ENCODE results near the gene MACF1.

MACF1 gene

GRCh38 chr1:39181311-39181710 lies 23.2 kb upstream of the MACF1 start:
- H3K27me3 ChIP-seq (replicated peaks in 2 of 5; ENCODE audit: control insufficient read depth in 4 of 5, insufficient read depth in 5 of 5, low read length in 4 of 5): no peaks in the 10 kb centered on the region
- H3K36me3 ChIP-seq (ENCODE audit: control insufficient read depth in 4 of 4, insufficient read depth in 4 of 4, low read length in 3 of 4): no peaks in the 10 kb centered on the region
- no peak overlapping the region for H3K27ac ChIP-seq (ENCODE audit: insufficient read depth in 1 of 2, low read depth in 1 of 2, low read length in 2 of 2, poor library complexity in 1 of 2, severe bottlenecking in 2 of 2)
- peaks cover 6 to 29% (median 22%) of the 10 kb centered on the region in 4 experiments for H3K4me1 ChIP-seq (ENCODE audit: control extremely low read depth in 1 of 4, control insufficient read depth in 4 of 4, insufficient read depth in 4 of 4, low read length in 3 of 4)
- no peak overlapping the region for H3K4me3 ChIP-seq (ENCODE audit: control insufficient read depth in 1 of 7, extremely low read depth in 1 of 7, insufficient read depth in 4 of 7, low read depth in 2 of 7, low read length in 6 of 7)
- WGBS (ENCODE audit: insufficient coverage): no CpG with 5 or more reads among the region's 3 CpGs
- ChIA-PET POLR2A (no interaction called here), CTCF (interaction anchor here (4.2 kb wide), 1 partner anchor 11 kb away, joined by 25 read pairs; no protein-coding TSS in a partner anchor)
- no peak for DNase-seq
- H3K9me3 ChIP-seq (ENCODE audit: control extremely low read depth in 1 of 5, control insufficient read depth in 4 of 5, insufficient read depth in 2 of 5, low read depth in 1 of 5, low read length in 4 of 5): no peaks in the 10 kb centered on the region

GRCh38 chr1:39182804-39183203 lies 21.7 kb upstream of the MACF1 start:
- peaks cover 6 to 29% (median 22%) of the 10 kb centered on the region in 4 experiments for H3K4me1 ChIP-seq (ENCODE audit: control extremely low read depth in 1 of 4, control insufficient read depth in 4 of 4, insufficient read depth in 4 of 4, low read length in 3 of 4)
- H3K27ac ChIP-seq (ENCODE audit: insufficient read depth in 1 of 2, low read depth in 1 of 2, low read length in 2 of 2, poor library complexity in 1 of 2, severe bottlenecking in 2 of 2): no peak overlapping the region
- no peak for DNase-seq
- no peak overlapping the region for H3K4me3 ChIP-seq (ENCODE audit: control insufficient read depth in 1 of 7, extremely low read depth in 1 of 7, insufficient read depth in 4 of 7, low read depth in 2 of 7, low read length in 6 of 7)
- H3K27me3 ChIP-seq (replicated peaks in 2 of 5; ENCODE audit: control insufficient read depth in 4 of 5, insufficient read depth in 5 of 5, low read length in 4 of 5): no peaks in the 10 kb centered on the region
- ChIA-PET POLR2A (no interaction called here), CTCF (interaction anchor here (0.5 to 4.2 kb wide), 5 partner anchors 9 to 361 kb away, joined by 3 to 25 read pairs (median 4); no protein-coding TSS in a partner anchor)
- no peaks in the 10 kb centered on the region for H3K36me3 ChIP-seq (ENCODE audit: control insufficient read depth in 4 of 4, insufficient read depth in 4 of 4, low read length in 3 of 4)
- H3K9me3 ChIP-seq (ENCODE audit: control extremely low read depth in 1 of 5, control insufficient read depth in 4 of 5, insufficient read depth in 2 of 5, low read depth in 1 of 5, low read length in 4 of 5): no peaks in the 10 kb centered on the region
- WGBS (ENCODE audit: insufficient coverage): no CpG with 5 or more reads among the region's 2 CpGs

DNA sequence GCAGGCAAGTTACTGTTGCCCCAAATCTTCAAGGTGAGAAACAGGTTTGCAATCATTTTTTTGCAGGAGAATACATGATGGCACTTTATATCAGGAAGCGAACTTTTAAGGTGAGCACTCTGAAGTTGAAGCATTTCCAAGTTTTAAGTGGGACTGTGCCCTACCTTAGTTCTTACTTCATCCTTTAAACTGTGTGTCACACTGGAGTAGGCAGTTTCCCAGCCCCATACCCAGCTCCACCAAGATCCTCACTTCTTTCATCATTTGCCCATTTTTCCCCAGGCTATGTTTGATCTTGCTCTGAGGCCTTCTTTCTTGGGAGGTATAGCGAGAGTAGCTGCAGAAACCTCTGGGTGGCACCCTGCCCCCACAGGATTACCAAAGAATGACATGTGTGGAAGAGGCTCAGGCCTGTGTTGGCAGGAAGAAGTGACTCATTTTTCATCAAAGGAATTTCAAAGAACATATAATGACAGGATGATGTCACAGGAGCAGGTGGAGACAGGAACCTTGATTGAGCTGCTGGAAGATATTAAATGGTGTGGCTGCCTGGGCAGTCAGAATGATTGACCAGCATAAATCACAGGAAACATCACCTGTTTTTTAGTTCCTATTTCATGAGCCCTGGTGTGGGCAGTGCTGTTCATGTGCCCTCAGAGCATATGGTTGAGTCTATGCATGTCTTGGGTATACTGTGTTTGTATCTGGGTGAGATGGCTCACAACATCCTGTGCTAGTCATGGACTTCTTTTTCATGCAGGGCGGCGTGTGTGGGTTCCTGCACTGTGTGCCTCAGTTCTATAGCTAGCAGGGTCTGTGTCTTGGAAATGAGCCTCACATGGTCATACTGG lies 20.8 kb upstream of the MACF1 start:
- Histone ChIP-seq H3K9me3 (ENCODE audit: control extremely low read depth in 1 of 5, control insufficient read depth in 4 of 5, insufficient read depth in 2 of 5, low read depth in 1 of 5, low read length in 4 of 5) (no peaks in the 10 kb centered on the region), H3K36me3 (ENCODE audit: control insufficient read depth in 4 of 4, insufficient read depth in 4 of 4, low read length in 3 of 4) (no peaks in the 10 kb centered on the region), H3K4me1 (ENCODE audit: control extremely low read depth in 1 of 4, control insufficient read depth in 4 of 4, insufficient read depth in 4 of 4, low read length in 3 of 4) (peaks cover 6 to 29% (median 20%) of the 10 kb centered on the region in 4 experiments), H3K4me3 (ENCODE audit: control insufficient read depth in 1 of 7, extremely low read depth in 1 of 7, insufficient read depth in 4 of 7, low read depth in 2 of 7, low read length in 6 of 7) (no peak overlapping the region), H3K27ac (ENCODE audit: insufficient read depth in 1 of 2, low read depth in 1 of 2, low read length in 2 of 2, poor library complexity in 1 of 2, severe bottlenecking in 2 of 2) (peak overlapping the region; percentile 2 to 25), H3K27me3 (replicated peaks in 2 of 5; ENCODE audit: control insufficient read depth in 4 of 5, insufficient read depth in 5 of 5, low read length in 4 of 5) (no peaks in the 10 kb centered on the region)
- ChIA-PET POLR2A (no interaction called here), CTCF (interaction anchor here (0.6 to 3.7 kb wide), 26 partner anchors 9 to 193 kb away, joined by 3 to 20 read pairs (median 4); no protein-coding TSS in a partner anchor)
- 87% methylated on average over 3 of the region's 4 CpGs for WGBS (ENCODE audit: insufficient coverage)
- peak; percentile 81 to 93 (median 91) for DNase-seq

DNA sequence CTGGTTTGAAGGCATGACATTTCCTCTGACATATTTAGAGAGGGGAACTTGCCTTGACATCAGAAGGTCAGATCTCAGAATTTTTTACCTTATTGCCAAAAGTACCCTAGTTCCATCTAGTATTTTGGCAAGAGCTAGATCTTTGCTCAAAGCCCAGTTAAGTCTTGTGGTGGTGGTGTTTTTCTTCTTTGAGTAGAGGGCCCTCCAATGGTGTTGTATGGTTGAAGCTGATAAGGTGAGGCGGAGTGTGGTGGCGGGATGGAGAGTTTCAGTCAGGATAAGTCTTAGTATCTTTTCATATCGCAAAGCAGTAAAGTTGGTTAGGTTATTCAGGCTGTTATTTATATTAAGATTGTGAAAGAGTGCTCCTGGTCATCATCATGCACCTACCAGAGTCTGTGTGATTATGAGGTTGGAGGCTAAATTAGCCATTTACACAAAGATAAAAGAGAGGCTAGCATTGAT lies 20.1 kb upstream of the MACF1 start:
- 78% methylated on average over 3 of the region's 3 CpGs for WGBS (ENCODE audit: insufficient coverage)
- peak overlapping the region; percentile 2 to 25 for H3K27ac ChIP-seq (ENCODE audit: insufficient read depth in 1 of 2, low read depth in 1 of 2, low read length in 2 of 2, poor library complexity in 1 of 2, severe bottlenecking in 2 of 2)
- no peaks in the 10 kb centered on the region for H3K36me3 ChIP-seq (ENCODE audit: control insufficient read depth in 4 of 4, insufficient read depth in 4 of 4, low read length in 3 of 4)
- ChIA-PET POLR2A (no interaction called here), CTCF (interaction anchor here (0.7 to 3.7 kb wide), 19 partner anchors 8 to 86 kb away, joined by 3 to 20 read pairs (median 4); no protein-coding TSS in a partner anchor)
- no peak overlapping the region for H3K4me3 ChIP-seq (ENCODE audit: control insufficient read depth in 1 of 7, extremely low read depth in 1 of 7, insufficient read depth in 4 of 7, low read depth in 2 of 7, low read length in 6 of 7)
- peaks cover 6 to 31% (median 23%) of the 10 kb centered on the region in 4 experiments for H3K4me1 ChIP-seq (ENCODE audit: control extremely low read depth in 1 of 4, control insufficient read depth in 4 of 4, insufficient read depth in 4 of 4, low read length in 3 of 4)
- peak in 2 of 3 donors; percentile 64 to 76 for DNase-seq
- H3K27me3 ChIP-seq (replicated peaks in 2 of 5; ENCODE audit: control insufficient read depth in 4 of 5, insufficient read depth in 5 of 5, low read length in 4 of 5): no peaks in the 10 kb centered on the region
- no peaks in the 10 kb centered on the region for H3K9me3 ChIP-seq (ENCODE audit: control extremely low read depth in 1 of 5, control insufficient read depth in 4 of 5, insufficient read depth in 2 of 5, low read depth in 1 of 5, low read length in 4 of 5)

- WGBS (ENCODE audit: insufficient coverage): 80% methylated on average over 1 of the region's 3 CpGs
- H3K27ac ChIP-seq (ENCODE audit: insufficient read depth in 1 of 2, low read depth in 1 of 2, low read length in 2 of 2, poor library complexity in 1 of 2, severe bottlenecking in 2 of 2): no peak overlapping the region
- H3K27me3 ChIP-seq (replicated peaks in 2 of 5; ENCODE audit: control insufficient read depth in 4 of 5, insufficient read depth in 5 of 5, low read length in 4 of 5): no peaks in the 10 kb centered on the region
- no peaks in the 10 kb centered on the region for H3K9me3 ChIP-seq (ENCODE audit: control extremely low read depth in 1 of 5, control insufficient read depth in 4 of 5, insufficient read depth in 2 of 5, low read depth in 1 of 5, low read length in 4 of 5)
- ChIA-PET CTCF (interaction anchor here (1.0 to 9.3 kb wide), 11 partner anchors 8 to 95 kb away, joined by 3 to 251 read pairs (median 5); partner anchors contain the start of gene MACF1), POLR2A (no interaction called here)
- H3K36me3 ChIP-seq (ENCODE audit: control insufficient read depth in 4 of 4, insufficient read depth in 4 of 4, low read length in 3 of 4): no peaks in the 10 kb centered on the region
- no peak for DNase-seq
- H3K4me1 ChIP-seq (ENCODE audit: control extremely low read depth in 1 of 4, control insufficient read depth in 4 of 4, insufficient read depth in 4 of 4, low read length in 3 of 4): peaks cover 6 to 53% (median 39%) of the 10 kb centered on the region in 4 experiments
- H3K4me3 ChIP-seq (ENCODE audit: control insufficient read depth in 1 of 7, extremely low read depth in 1 of 7, insufficient read depth in 4 of 7, low read depth in 2 of 7, low read length in 6 of 7): no peak overlapping the region
These were observed 17.0 kb upstream of the MACF1 start for GRCh38 chr1:39187275-39188046.

GRCh38 chr1:39189592-39190041 lies 14.9 kb upstream of the MACF1 start:
- Histone ChIP-seq H3K9me3 (ENCODE audit: control extremely low read depth in 1 of 5, control insufficient read depth in 4 of 5, insufficient read depth in 2 of 5, low read depth in 1 of 5, low read length in 4 of 5) (no peaks in the 10 kb centered on the region), H3K4me3 (ENCODE audit: control insufficient read depth in 1 of 7, extremely low read depth in 1 of 7, insufficient read depth in 4 of 7, low read depth in 2 of 7, low read length in 6 of 7) (no peak overlapping the region), H3K27ac (ENCODE audit: insufficient read depth in 1 of 2, low read depth in 1 of 2, low read length in 2 of 2, poor library complexity in 1 of 2, severe bottlenecking in 2 of 2) (peak overlapping the region in 1 of 2 experiments; percentile 59), H3K4me1 (ENCODE audit: control extremely low read depth in 1 of 4, control insufficient read depth in 4 of 4, insufficient read depth in 4 of 4, low read length in 3 of 4) (peaks cover 12 to 60% (median 43%) of the 10 kb centered on the region in 4 experiments), H3K36me3 (ENCODE audit: control insufficient read depth in 4 of 4, insufficient read depth in 4 of 4, low read length in 3 of 4) (no peaks in the 10 kb centered on the region), H3K27me3 (replicated peaks in 2 of 5; ENCODE audit: control insufficient read depth in 4 of 5, insufficient read depth in 5 of 5, low read length in 4 of 5) (no peaks in the 10 kb centered on the region)
- WGBS (ENCODE audit: insufficient coverage): 67% methylated on average over 1 of the region's 1 CpG
- DNase-seq: peak in 2 of 3 donors; percentile 28 to 41
- POLR2A ChIA-PET: no interaction called here
- CTCF ChIA-PET: interaction anchor here (0.6 to 9.3 kb wide), 10 partner anchors 10 to 99 kb away, joined by 3 to 251 read pairs (median 14); partner anchors contain the start of gene MACF1
